GM18873 (cell line): ENCODE data around the gene HBG2.

Experiments used
- ATAC-seq: cut with Tn5 transposase; IDR thresholded peaks from one replicate; pipeline ENCODE4 v1.9.1; 2021; ENCODE audit warnings: mild to moderate bottlenecking, moderate library complexity, moderate number of reproducible peaks; ENCODE audit not compliant: unreplicated experiment, low FRiP score

Gene HBG2

DNA sequence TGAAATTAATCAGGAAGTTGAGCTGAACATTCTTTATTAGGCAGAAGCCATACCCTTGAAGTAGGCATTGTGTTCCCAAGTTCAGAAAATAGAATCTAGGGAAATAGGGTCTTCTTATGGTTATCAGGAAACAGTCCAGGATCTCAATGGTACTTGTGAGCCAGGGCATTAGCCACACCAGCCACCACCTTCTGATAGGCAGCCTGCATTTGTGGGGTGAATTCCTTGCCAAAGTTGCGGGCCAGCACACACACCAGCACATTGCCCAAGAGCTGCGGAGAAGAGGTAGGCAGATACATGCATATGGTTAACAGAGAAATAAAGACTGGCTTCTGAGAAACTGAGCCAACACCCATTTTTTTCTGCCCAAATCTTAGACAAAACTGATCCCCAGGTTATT lies 21.8 kb downstream of the HBG2 start:
- ATAC-seq = no peak

DNA sequence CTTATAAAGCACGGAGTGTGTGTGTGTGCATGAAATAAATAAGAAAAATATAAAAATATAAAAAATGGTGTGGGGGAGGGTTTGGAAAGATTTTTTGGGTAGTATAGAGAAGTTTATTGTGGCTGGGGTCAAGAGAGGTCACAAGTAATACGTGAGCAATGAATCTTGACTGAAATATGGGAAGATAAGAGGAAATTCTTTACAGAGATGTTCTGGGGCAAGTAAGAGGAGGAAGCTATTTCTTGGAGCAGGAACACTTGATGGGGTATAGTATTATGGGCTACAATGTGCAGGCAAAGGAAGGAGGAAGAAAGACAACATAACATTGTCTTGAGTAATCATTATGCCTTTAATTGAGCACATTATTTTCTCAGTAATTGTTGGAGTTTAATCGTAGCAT lies 22.4 kb downstream of the HBG2 start:
- no peak for ATAC-seq

DNA sequence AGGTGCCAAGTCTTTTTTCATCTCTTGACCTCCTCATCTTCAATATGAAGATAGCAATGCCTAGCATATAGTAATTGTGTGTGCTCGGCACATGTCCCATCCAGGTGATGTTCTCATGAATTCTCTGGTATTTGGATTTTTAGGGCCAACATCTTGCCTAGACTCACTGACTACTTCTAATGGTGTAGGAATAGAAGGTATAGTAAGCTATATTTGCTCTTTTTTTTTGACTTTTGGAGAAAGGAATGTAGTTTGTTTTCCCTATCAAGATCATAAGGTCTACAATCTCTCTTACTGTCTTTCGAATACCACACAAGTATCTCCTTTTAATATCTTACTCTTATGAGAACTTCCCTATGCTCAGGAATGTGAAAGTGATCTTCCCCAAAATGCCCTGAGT lies 23.5 kb downstream of the HBG2 start:
- no peak for ATAC-seq

DNA sequence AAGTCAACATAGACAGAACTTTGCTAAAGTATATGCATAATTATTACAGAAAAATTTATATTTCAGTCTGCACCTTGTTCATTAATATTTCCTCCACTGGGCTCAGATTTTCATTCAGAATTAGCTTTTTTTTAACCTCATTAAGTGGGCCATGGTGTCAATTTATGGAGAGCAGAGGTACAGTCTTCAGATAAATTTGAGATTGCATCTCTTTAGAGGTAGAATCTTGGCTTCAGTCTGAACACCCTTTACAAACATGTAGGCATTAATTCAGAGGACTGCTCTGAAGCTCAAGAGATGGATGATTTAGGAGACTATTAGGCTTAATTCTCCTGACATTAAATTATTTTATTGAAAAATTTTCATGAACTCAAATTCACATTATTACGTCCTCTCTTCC lies 24.3 kb downstream of the HBG2 start:
- ATAC-seq = no peak

DNA sequence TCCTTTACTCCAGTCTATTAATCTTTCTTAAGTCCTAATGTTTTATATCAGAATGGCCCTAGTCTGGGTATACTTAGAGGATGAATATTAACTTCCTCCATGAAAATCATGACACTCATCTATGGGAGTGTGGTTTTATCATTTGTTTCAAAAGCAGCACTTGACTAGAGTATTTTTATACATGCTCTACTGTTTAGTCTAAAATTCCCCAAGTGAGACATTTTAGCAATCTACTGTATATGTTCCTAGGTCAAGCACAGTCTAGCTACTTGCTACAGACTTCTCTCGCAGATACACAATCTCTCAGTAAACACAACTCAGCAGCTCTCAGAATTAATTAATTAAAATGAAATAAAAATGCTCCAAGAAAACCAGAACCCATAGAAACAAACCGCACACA lies 24.8 kb downstream of the HBG2 start:
- no peak for ATAC-seq

DNA sequence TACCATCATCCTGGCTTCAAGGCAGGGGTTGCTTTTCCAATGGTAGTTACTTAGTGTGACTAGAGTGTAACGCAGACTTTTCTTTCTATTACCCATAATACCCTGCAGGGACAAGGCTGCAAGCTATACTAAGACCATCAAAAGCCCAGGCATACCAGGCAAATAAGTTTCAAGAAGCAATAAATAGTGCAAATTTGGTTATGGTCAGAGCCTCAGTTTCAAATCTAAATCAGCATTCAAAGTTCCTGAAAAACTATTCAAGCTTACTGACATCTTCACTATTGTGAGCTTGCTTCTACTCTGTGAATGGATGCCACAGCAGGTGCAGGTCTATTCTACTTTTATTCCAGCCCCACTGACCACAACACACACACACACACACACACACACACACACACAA lies 25.2 kb downstream of the HBG2 start:
- ATAC-seq = no peak

DNA sequence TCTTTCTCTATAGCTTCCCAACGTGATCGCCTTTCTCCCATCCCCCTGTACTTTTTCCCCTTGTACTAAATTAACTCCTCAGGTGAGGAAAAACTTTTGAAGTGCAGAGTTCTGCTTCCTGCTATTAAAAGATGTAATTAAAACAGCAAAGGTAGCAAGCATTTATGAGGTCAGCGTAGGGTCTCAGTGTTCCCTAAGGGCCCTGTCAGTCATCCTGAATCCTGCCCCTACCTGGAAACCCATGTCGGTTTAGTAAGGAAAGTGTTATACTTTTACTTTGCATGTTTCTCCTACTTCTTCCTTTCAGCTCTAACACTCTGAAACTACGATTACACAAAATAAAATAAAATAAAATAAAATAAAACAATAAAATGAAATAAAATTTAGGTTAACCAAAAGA lies 26.5 kb downstream of the HBG2 start:
- no peak for ATAC-seq

DNA sequence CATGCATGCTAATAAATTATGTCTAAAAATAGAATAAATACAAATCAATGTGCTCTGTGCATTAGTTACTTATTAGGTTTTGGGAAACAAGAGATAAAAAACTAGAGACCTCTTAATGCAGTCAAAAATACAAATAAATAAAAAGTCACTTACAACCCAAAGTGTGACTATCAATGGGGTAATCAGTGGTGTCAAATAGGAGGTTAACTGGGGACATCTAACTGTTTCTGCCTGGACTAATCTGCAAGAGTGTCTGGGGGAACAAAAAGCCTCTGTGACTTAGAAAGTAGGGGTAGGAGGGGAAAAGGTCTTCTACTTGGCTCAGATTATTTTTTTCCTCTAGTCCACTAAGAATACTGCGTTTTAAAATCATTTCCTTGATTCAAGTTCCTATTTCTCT lies 26.9 kb downstream of the HBG2 start:
- no peak for ATAC-seq

DNA sequence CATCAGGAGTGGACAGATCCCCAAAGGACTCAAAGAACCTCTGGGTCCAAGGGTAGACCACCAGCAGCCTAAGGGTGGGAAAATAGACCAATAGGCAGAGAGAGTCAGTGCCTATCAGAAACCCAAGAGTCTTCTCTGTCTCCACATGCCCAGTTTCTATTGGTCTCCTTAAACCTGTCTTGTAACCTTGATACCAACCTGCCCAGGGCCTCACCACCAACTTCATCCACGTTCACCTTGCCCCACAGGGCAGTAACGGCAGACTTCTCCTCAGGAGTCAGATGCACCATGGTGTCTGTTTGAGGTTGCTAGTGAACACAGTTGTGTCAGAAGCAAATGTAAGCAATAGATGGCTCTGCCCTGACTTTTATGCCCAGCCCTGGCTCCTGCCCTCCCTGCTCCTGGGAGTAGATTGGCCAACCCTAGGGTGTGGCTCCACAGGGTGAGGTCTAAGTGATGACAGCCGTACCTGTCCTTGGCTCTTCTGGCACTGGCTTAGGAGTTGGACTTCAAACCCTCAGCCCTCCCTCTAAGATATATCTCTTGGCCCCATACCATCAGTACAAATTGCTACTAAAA lies 27.8 kb downstream of the HBG2 start, which contains the start of gene HBB:
Gene HBB (minus strand): TSS at position 340 of the 579 bp plus-strand sequence. CDS start 50 bp downstream, at position 290.
- no peak for ATAC-seq

DNA sequence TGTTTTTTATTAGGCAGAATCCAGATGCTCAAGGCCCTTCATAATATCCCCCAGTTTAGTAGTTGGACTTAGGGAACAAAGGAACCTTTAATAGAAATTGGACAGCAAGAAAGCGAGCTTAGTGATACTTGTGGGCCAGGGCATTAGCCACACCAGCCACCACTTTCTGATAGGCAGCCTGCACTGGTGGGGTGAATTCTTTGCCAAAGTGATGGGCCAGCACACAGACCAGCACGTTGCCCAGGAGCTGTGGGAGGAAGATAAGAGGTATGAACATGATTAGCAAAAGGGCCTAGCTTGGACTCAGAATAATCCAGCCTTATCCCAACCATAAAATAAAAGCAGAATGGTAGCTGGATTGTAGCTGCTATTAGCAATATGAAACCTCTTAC lies 29.1 kb downstream of the HBG2 start:
- no peak for ATAC-seq

DNA sequence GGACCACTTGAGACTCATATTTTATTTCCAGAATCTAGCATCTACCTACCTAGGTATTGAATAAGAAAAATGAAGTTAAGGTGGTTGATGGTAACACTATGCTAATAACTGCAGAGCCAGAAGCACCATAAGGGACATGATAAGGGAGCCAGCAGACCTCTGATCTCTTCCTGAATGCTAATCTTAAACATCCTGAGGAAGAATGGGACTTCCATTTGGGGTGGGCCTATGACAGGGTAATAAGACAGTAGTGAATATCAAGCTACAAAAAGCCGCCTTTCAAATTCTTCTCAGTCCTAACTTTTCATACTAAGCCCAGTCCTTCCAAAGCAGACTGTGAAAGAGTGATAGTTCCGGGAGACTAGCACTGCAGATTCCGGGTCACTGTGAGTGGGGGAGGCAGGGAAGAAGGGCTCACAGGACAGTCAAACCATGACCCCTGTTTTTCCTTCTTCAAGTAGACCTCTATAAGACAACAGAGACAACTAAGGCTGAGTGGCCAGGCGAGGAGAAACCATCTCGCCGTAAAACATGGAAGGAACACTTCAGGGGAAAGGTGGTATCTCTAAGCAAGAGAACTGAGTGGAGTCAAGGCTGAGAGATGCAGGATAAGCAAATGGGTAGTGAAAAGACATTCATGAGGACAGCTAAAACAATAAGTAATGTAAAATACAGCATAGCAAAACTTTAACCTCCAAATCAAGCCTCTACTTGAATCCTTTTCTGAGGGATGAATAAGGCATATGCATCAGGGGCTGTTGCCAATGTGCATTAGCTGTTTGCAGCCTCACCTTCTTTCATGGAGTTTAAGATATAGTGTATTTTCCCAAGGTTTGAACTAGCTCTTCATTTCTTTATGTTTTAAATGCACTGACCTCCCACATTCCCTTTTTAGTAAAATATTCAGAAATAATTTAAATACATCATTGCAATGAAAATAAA lies 29.8 kb downstream of the HBG2 start:
- no peak for ATAC-seq

DNA sequence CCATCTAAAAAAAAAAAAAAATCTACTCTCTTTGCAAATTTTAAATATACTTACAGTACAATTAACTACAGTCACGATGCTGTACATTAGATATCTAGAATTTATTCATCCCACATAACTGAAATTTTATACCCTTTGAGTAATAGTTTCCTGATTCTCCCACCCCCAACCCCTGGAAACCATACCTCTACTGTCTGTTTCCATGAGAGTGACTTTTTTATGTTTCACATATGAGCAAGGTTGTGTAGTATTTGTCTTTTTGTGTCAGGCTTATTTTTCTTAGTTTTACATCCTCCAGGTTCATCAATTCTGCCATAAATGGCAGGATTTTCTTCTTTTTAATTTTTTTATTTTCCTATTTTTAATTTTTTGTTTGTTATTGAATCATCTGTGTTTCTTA lies 30.9 kb downstream of the HBG2 start:
- ATAC-seq = no peak

DNA sequence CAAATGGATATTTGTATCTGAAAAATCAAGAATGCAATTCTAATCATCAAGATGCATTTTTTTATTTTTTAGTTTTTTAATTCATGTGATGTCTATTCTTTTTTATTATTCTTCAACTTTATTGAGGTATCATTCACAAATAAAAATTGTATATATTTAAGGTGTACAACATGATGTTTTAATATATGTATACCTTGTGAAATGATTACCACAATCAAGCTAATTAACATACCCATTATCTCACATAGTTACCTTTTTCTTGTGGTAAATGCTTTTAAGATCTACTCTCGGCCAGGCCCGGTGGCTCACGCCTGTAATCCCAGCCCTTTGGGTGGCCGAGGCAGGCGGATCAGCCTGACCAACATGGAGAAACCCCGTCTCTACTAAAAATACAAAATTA lies 31.4 kb downstream of the HBG2 start:
- ATAC-seq = no peak

DNA sequence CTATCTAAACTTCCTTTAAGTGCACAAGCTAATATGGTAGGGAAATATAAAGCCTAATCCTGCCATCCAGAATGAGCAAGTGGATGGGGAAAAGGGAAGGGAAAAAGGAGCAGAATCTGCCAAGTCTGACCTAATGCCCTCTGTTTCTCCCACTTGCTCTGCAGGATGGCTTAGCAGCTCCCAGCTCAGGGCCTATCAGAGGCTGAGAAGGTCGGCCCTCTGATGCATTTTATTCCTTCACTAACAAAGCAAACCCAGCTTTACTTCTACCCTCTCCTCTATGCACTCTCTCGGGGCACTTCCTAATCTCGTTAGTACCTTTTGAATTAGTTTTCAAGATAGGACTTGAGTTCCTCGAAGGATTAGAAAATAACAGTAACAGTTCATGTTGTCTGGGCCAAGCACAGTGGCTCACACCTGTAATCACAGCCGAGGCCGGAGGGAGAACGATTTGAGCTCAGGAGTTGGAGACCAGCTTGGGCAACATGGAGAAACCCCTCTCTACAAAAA lies 44.1 kb downstream of the HBG2 start:
- ATAC-seq = no peak

DNA sequence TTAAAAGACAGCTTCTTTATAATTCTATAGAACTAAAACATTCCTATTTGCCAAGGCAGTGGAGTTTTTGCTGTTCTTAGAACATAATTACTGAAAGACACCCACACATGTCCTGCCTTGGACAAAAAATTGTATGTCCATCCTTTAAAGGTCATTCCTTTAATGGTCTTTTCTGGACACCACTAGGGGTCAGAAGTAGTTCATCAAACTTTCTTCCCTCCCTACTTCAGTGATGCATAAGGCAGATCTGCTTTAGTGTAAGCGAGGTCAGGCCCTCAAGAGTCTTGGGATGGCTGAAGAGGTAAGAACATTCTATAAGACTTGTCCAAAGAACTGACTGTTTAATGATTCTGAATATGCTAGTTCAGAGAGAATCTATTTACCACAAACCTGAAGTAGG lies 49.8 kb downstream of the HBG2 start:
- peak; percentile 68 for ATAC-seq

DNA sequence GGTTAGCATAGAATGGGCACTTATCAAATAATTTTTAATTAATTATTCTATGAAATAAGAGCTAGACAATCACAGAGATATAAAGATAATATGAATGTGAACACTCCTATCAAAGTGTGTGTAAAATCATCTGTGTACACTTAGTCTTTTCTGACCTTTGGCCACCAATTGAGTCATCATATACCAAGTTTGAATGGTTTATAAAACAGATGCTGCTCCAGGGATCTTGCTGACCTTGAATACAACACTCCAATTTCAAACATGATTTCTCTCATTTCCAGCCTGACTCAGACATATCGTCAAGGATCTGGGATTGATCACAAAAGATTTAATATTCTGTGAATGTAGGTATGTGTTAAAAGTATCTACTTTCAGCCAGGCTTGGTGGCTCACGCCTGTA lies 51.2 kb downstream of the HBG2 start:
- ATAC-seq = no peak
